Ammon's horn (tissue), 1 donor: ENCODE data around the gene CST6.

ENCODE experiments used
- DNase-seq: peaks from one replicate; pipeline ENCODE4 v3.0.0-alpha.2; 2016; ENCODE audit warnings: low spot score

CST6 gene

GRCh38 chr11:66047541-66048365 lies 35.9 kb downstream of the CST6 start:
- no peak for DNase-seq

DNA sequence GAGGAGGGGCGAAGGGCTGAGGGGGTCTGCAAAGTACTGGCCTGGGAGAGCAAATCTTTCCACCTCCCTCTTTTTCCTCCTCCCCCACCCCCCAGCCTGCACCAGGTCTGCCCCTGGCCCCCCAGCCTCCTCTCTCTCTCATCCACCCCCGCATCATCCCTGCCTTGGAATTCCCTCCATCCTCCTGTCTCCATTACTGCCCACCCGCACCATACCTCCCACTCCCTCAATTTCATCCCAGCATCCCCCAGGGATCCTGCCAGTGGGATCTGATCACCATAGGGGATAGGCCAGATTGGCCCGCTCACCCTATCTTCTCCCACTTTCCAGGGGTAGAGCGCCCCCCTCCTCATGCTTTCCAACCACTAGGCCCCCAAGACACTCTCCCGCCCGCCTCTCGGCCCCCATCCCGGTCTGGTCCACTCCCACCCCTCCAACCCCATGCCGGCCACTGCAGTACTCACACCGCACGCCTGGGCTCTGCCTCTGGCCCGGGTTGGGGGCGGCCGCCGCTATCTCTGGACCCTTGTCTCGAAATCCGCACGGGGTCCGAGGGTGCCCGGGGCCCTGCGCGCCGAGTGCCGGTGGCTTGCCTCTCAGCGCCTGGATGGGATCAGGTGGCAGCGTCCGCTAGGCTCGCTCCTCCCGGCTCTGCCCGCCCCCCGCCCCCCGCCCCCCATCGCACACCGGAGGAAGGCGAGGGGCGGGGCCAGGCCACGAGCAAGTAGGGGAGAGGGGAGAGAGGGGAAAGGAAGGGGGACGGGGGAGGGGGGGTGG lies 36.9 kb downstream of the CST6 start, which contains the start of gene GAL3ST3:
Gene GAL3ST3 (minus strand): TSS at position 615 of the 777 bp plus-strand sequence. CDS start 3,746 bp downstream, outside the sequence.
- DNase-seq: no peak

- DNase-seq: no peak
Observed at GRCh38 chr11:66050581-66051231, 38.9 kb downstream of the CST6 start.

DNA sequence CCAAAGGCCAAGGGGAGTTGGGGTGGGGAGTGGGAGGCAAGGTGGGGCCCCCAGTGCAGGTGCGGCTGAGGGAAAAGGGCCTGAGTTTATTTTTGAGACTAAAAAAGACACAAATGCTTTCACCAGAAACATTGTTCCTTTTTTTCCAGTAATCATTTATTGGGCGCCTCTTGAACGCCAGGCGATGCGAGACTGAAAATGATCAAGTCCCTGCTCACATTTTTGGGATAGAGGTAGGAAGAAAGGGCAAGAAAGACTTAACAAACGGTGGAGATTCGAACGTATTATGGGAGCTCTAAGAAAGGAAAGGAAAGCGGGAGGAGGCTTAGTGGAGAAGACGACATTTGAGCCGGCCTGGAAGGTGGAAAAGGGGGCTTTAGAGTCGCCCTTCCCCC lies 39.6 kb downstream of the CST6 start:
- no peak for DNase-seq

DNA sequence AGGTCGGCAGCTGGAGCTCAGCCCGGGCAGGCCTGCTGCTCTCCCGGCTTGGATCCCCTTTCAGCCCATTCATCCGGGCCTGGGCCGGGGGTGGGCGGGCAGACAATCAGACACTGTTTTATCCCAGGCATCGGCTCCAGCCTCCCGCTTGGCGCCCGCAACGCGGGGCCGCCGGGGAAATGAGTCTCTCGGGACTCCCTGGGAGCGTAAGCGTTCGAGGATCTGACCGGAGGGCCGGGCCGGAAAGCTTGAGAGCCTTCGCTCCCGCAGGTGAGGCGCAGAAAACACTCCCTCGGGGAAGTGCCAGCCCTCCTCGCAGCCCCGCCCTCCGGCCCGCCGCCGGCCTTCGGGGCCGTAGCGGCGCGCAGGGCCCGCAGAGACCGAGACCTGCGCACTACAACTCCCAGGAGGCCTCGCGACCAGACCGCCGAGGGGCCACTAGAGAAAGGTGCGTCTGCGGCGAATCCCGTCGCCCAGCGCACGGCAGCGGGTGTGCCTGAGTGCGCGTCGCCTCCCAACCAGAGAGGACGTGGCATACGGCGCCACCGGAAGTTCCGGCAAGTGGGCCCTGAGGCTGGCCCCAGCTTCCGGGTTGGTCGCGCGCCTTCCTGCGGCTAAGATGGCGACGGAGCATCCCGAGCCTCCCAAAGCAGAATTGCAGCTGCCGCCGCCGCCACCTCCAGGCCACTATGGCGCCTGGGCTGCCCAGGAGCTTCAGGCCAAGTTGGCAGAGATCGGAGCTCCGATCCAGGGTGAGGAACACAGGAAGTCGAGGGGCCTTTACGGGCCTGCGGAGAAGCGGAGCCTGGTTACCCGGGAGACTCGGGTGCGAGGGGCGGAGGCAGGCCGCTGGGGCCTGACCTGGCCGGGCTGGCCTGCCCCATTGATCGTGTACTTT lies 40.2 kb downstream of the CST6 start, which contains the start of gene SF3B2:
Gene SF3B2 (plus strand): TSS at position 599 of the 898 bp plus-strand sequence. CDS start 21 bp downstream, at position 620.
- DNase-seq: peak; percentile 99

GRCh38 chr11:66052664-66052982 lies 40.8 kb downstream of the CST6 start:
- no peak for DNase-seq

DNA sequence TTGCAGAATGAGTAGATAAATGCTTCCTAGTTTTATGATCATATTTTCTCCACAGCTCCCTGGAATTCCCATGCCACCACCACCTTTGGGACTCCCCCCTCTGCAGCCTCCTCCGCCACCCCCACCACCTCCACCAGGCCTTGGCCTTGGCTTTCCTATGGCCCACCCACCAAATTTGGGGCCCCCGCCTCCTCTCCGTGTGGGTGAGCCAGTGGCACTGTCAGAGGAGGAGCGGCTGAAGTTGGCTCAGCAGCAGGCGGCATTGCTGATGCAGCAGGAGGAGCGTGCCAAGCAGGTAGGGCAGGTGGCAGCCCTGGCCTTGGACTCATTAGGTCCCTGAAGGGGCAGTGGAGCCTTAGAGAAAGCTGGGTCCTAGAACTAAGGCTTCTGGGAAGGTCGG lies 43.2 kb downstream of the CST6 start:
- DNase-seq: no peak

DNA sequence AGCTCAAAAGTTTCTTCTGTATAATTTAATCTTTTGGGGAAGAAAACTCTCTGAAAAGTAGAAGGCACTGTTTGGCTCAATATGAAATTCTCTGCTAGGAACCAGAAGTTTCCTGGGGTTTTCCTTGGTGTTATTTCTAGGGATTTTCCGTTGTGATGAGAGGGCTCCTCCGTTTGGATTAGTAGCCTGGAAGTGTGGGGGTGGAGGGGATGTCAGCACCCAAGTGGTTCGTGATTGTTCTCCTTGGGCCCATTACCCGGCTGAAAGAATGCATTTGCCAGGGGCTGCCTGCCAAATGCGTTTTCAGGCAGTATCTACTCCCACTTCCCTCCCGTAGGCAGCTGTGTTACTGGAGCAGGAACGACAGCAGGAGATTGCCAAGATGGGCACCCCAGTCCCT lies 44.7 kb downstream of the CST6 start:
- DNase-seq: no peak

- DNase-seq: no peak
Observed at GRCh38 chr11:66059966-66060680, 48.3 kb downstream of the CST6 start.

DNA sequence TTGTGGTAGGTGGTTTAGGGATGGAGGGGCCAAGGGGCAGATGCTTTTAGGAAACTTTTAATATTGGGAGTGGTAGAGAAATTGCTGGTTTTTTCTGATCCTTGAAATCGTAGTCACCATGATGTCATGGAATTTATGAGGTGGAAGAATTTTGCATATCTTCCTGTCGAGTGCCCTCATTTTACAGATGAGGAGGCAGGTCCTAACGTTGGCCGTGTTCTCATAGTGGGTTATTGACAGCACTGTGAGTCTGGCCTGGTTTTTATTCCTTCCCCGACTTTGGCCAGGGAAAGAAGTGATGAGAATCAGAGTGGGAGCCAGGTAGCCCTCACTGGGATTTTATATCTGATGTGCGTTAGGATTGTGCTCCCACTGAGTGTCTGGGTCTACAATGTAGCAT lies 49.5 kb downstream of the CST6 start:
- no peak for DNase-seq

GRCh38 chr11:66062408-66062807 lies 50.6 kb downstream of the CST6 start:
- no peak for DNase-seq
